H9 (cell line): ENCODE measurements around the gene KLHL2. TPM values are rescaled to one million over a fixed set of nuclear protein-coding genes. Genes with fewer than 3 reads are reported as not detected.

Source experiments
- DNase-seq: peaks from one replicate; pipeline ENCODE4 v3.0.0-alpha.2; 2017
- H2AFZ ChIP-seq: one replicate; pipeline ENCODE4 v1.6.1; 2013; ENCODE audit warnings: mild to moderate bottlenecking, low read length, control low read depth, moderate library complexity
- H2AK5ac ChIP-seq: 2 replicates; pipeline ENCODE4 v1.6.1; 2013; ENCODE audit warnings: low read length, control low read depth, mixed read lengths; ENCODE audit not compliant: insufficient read length
- H2BK120ac ChIP-seq: one replicate; pipeline ENCODE4 v1.6.1; 2013; ENCODE audit warnings: low read depth, mild to moderate bottlenecking, low read length, control low read depth, inconsistent platforms; ENCODE audit not compliant: poor library complexity, severe bottlenecking
- H2BK12ac ChIP-seq: 2 replicates; pipeline ENCODE4 v1.6.1; 2013; ENCODE audit warnings: low read length, control low read depth, mixed read lengths, low read depth; ENCODE audit not compliant: insufficient read length
- H2BK15ac ChIP-seq: 2 replicates; pipeline ENCODE4 v1.6.1; 2013; ENCODE audit warnings: low read depth, low read length, control low read depth
- H2BK20ac ChIP-seq: one replicate; pipeline ENCODE4 v1.6.1; 2013; ENCODE audit warnings: low read depth, mild to moderate bottlenecking, low read length, control low read depth, inconsistent platforms; ENCODE audit not compliant: poor library complexity, severe bottlenecking
- H2BK5ac ChIP-seq: 2 replicates; pipeline ENCODE4 v1.6.1; 2013; ENCODE audit warnings: low read length, control low read depth, mixed read lengths; ENCODE audit not compliant: insufficient read length
- H3K14ac ChIP-seq: 2 replicates; pipeline ENCODE4 v1.6.1; 2013; ENCODE audit warnings: low read length, control low read depth; ENCODE audit not compliant: insufficient read depth
- H3K18ac ChIP-seq: 2 replicates; pipeline ENCODE4 v1.6.1; 2013; ENCODE audit warnings: low read depth, mild to moderate bottlenecking, mixed read lengths, low read length, control low read depth; ENCODE audit not compliant: insufficient read length
- H3K23ac ChIP-seq: 2 replicates; pipeline ENCODE4 v1.6.1; 2013; ENCODE audit warnings: low read length, control low read depth, mixed read lengths, low read depth; ENCODE audit not compliant: insufficient read length
- H3K23me2 ChIP-seq: 2 replicates; pipeline ENCODE4 v1.6.1; 2013; ENCODE audit warnings: low read depth, mild to moderate bottlenecking, mixed read lengths, low read length, control low read depth; ENCODE audit not compliant: insufficient read length, poor library complexity, severe bottlenecking
- H3K27ac ChIP-seq: 2 replicates; pipeline ENCODE4 v1.5.1; 2013; ENCODE audit warnings: low read length, control low read depth, mixed read lengths, low read depth; ENCODE audit not compliant: insufficient read length
- H3K27me3 ChIP-seq: 2 replicates; pipeline ENCODE4 v1.6.1; 2013; ENCODE audit warnings: low read length, control low read depth, inconsistent platforms; ENCODE audit not compliant: insufficient read depth
- H3K4ac ChIP-seq: 2 replicates; pipeline ENCODE4 v1.6.1; 2013; ENCODE audit warnings: low read depth, mild to moderate bottlenecking, control low read depth, inconsistent platforms, low read length, moderate library complexity
- H3K4me1 ChIP-seq: 2 replicates; pipeline ENCODE4 v1.6.1; 2013; ENCODE audit warnings: low read length, control low read depth, inconsistent platforms; ENCODE audit not compliant: insufficient read depth
- H3K4me2 ChIP-seq: 2 replicates; pipeline ENCODE4 v1.6.1; 2013; ENCODE audit warnings: low read length, control low read depth, mixed read lengths; ENCODE audit not compliant: insufficient read length, insufficient read depth
- H3K56ac ChIP-seq: 2 replicates; pipeline ENCODE4 v1.6.1; 2013; ENCODE audit warnings: low read depth, mild to moderate bottlenecking, mixed read lengths, low read length, control low read depth; ENCODE audit not compliant: insufficient read length
- H3K79me1 ChIP-seq: 2 replicates; pipeline ENCODE4 v1.6.1; 2013; ENCODE audit warnings: low read depth, mild to moderate bottlenecking, moderate library complexity, low read length, control low read depth, inconsistent platforms; ENCODE audit not compliant: insufficient read depth, poor library complexity, severe bottlenecking
- H3K79me2 ChIP-seq: 2 replicates; pipeline ENCODE4 v1.6.1; 2013; ENCODE audit warnings: low read length, control low read depth, inconsistent platforms; ENCODE audit not compliant: insufficient read depth
- H3K9ac ChIP-seq: 2 replicates; pipeline ENCODE4 v1.6.1; 2013; ENCODE audit warnings: low read length, control low read depth, mixed read lengths; ENCODE audit not compliant: insufficient read length; ENCODE audit errors: extremely low read depth
- H3K9me3 ChIP-seq: one replicate; pipeline ENCODE4 v1.6.1; 2013; ENCODE audit warnings: low read depth, low read length, inconsistent platforms; ENCODE audit not compliant: control insufficient read depth
- H3T11ph ChIP-seq: one replicate; pipeline ENCODE4 v1.6.1; 2013; ENCODE audit warnings: mild to moderate bottlenecking, low read length, control low read depth, inconsistent platforms
- H4K20me1 ChIP-seq: one replicate; pipeline ENCODE4 v1.6.1; 2013; ENCODE audit not compliant: control insufficient read depth, insufficient read length, insufficient read depth
- H4K5ac ChIP-seq: 2 replicates; pipeline ENCODE4 v1.6.1; 2013; ENCODE audit warnings: low read depth, mild to moderate bottlenecking, mixed read lengths, low read length, control low read depth; ENCODE audit not compliant: insufficient read length
- H4K8ac ChIP-seq: replicated peaks from 2 replicates; pipeline ENCODE4 v1.6.1; 2013; ENCODE audit warnings: low read length, control low read depth, mixed read lengths, low read depth; ENCODE audit not compliant: insufficient read length
- H4K91ac ChIP-seq: 2 replicates; pipeline ENCODE4 v1.6.1; 2013; ENCODE audit warnings: low read depth, mild to moderate bottlenecking, moderate library complexity, mixed read lengths, low read length, control low read depth; ENCODE audit not compliant: insufficient read length
- H3K27ac Mint-ChIP-seq, 3 experiments: 2 replicates in 2 of 3; 3 replicates in 1 of 3; pipeline ENCODE4 v1.8.0; 2020 to 2021; ENCODE audit warnings: mixed read lengths in 3 of 3, mild to moderate bottlenecking in 1 of 3, moderate library complexity in 1 of 3
- H3K27me3 Mint-ChIP-seq: 2 replicates; pipeline ENCODE4 v1.8.0; 2021; ENCODE audit warnings: low read depth, mild to moderate bottlenecking, moderate library complexity, mixed read lengths
- H3K36me3 Mint-ChIP-seq, 3 experiments: 2 replicates in 2 of 3; 3 replicates in 1 of 3; pipeline ENCODE4 v1.8.0; 2020 to 2021; ENCODE audit warnings: low read depth in 3 of 3, mixed read lengths in 3 of 3; ENCODE audit not compliant: insufficient read depth in 1 of 3
- H3K4me1 Mint-ChIP-seq, 2 experiments: 2 replicates each; pipeline ENCODE4 v1.8.0; 2020; ENCODE audit warnings: mixed read lengths in 2 of 2
- H3K4me3 Mint-ChIP-seq, 2 experiments: 2 replicates in 1 of 2; 3 replicates in 1 of 2; pipeline ENCODE4 v1.8.0; 2020 to 2021; ENCODE audit warnings: mild to moderate bottlenecking in 2 of 2, mixed read lengths in 2 of 2, moderate library complexity in 1 of 2
- H3K9me3 Mint-ChIP-seq, 2 experiments: 2 replicates in 1 of 2; 3 replicates in 1 of 2; pipeline ENCODE4 v1.8.0; 2020; ENCODE audit warnings: mild to moderate bottlenecking in 2 of 2, mixed read lengths in 2 of 2, moderate library complexity in 1 of 2
- CTCF ChIP-seq: fragments of 200-600 bp; sonication (generic); conservative IDR thresholded peaks from 3 replicates; pipeline ENCODE4 v1.8.0; 2021; ENCODE audit warnings: antibody characterized with exemption, mild to moderate bottlenecking
- WGBS: extraction: QIAGEN DNeasy Blood & Tissue Kit; methylation state at CpG from one replicate; pipeline ENCODE4 v1.1.7; 2013; ENCODE audit warnings: missing lambda C conversion rate, low lambda C conversion rate, mixed read lengths; ENCODE audit not compliant: insufficient read length; ENCODE audit errors: extremely low coverage; 5-methylcytosine and 5-hydroxymethylcytosine counted together
- total RNA-seq: library from RNA; stranded (reverse); gene quantifications from 2 replicates; pipeline ENCODE4 v1.2.1, GENCODE V29; 2021

Gene KLHL2
- total RNA-seq, 1 experiment from 2014 or later: 14.3 TPM

- no peak overlapping the region for H2AK5ac ChIP-seq
Measured at GRCh38 chr4:165209796-165210195, 2.4 kb downstream of the KLHL2 start.

More at GRCh38 chr4:165209796-165210195, 2.4 kb downstream of the KLHL2 start:
- H3K9ac ChIP-seq: no peak overlapping the region
- H3K23me2 ChIP-seq: peaks cover 6% of the 10 kb centered on the region
- H3K56ac ChIP-seq: no peak overlapping the region
- H3K27ac Mint-ChIP-seq: no peak overlapping the region
- H3K27ac ChIP-seq: no peak overlapping the region
- no peak overlapping the region for H3K4ac ChIP-seq
- no peak overlapping the region for H3K18ac ChIP-seq
- H2BK15ac ChIP-seq: no peak overlapping the region
- H2BK5ac ChIP-seq: no peak overlapping the region
- no peak overlapping the region for H3K14ac ChIP-seq
- H3K9me3 Mint-ChIP-seq: no peaks in the 10 kb centered on the region
- H3K9me3 ChIP-seq: no peaks in the 10 kb centered on the region
- H2AFZ ChIP-seq: no peak overlapping the region
- H3K23ac ChIP-seq: no peak overlapping the region
- TF ChIP-seq CTCF: no peak
- H3K79me1 ChIP-seq: no peaks in the 10 kb centered on the region
- H3K27me3 ChIP-seq: no peaks in the 10 kb centered on the region; the same call in 1 of the 2 replicates
- DNase-seq: no peak
- no peak overlapping the region for H2BK20ac ChIP-seq
- no peak overlapping the region for H2BK12ac ChIP-seq
- no peaks in the 10 kb centered on the region for H4K20me1 ChIP-seq
- H4K5ac ChIP-seq: no peak overlapping the region
- H3K27me3 Mint-ChIP-seq: peaks cover 16% of the 10 kb centered on the region
- WGBS: no CpG with 5 or more reads among the region's 5 CpGs
- H2BK120ac ChIP-seq: no peak overlapping the region
- H3K79me2 ChIP-seq: peaks cover 3% of the 10 kb centered on the region; the same call in 1 of the 2 replicates
- H3K4me1 ChIP-seq: peaks cover 5% of the 10 kb centered on the region; the same call in 1 of the 2 replicates
- H3K4me3 Mint-ChIP-seq: no peak overlapping the region; a peak in 1 of 5 replicates
- no peak overlapping the region for H4K91ac ChIP-seq
- H4K8ac ChIP-seq: no peak overlapping the region
- no peak overlapping the region for H3K4me2 ChIP-seq
- H3T11ph ChIP-seq: no peak overlapping the region
- no peaks in the 10 kb centered on the region; a peak in 1 of 7 replicates for H3K36me3 Mint-ChIP-seq
- H3K4me1 Mint-ChIP-seq: peaks cover 51 to 58% of the 10 kb centered on the region in 2 experiments
